UCSD-AML1 (cell line): ENCODE results near the gene ARFIP1.
"Not testable (repeated sequence)": the region's sequence is repeated elsewhere in the genome, so short reads cannot be mapped to it uniquely, and the experiment has no call there.

Experiments used
- DNase-seq: peaks from one replicate; lab custom pipeline; 2025; ENCODE audit not compliant: unreplicated experiment; lab: John Stamatoyannopoulos, UW

Gene ARFIP1

GRCh38 chr4:152785639-152786615 is 6.2 kb downstream of the ARFIP1 start:
- DNase-seq = no peak

GRCh38 chr4:152786627-152787026 is 6.9 kb downstream of the ARFIP1 start:
- DNase-seq = no peak

GRCh38 chr4:152795891-152796290 is 16.1 kb downstream of the ARFIP1 start:
- DNase-seq = no peak

- no peak for DNase-seq
Observed at GRCh38 chr4:152803541-152803940, 23.8 kb downstream of the ARFIP1 start.

- DNase-seq = no peak
Observed at GRCh38 chr4:152805071-152805650, 25.4 kb downstream of the ARFIP1 start.

GRCh38 chr4:152805818-152806217 is 26.1 kb downstream of the ARFIP1 start:
- no peak for DNase-seq

- no peak for DNase-seq
Observed at GRCh38 chr4:152806501-152807125, 26.9 kb downstream of the ARFIP1 start.

- no peak for DNase-seq
Observed at GRCh38 chr4:152807294-152807829, 27.6 kb downstream of the ARFIP1 start.

- DNase-seq = no peak
Observed at GRCh38 chr4:152808670-152809069, 28.9 kb downstream of the ARFIP1 start.

- no peak for DNase-seq
Observed at GRCh38 chr4:152810715-152811287, 31.0 kb downstream of the ARFIP1 start.

- DNase-seq = no peak
Observed at GRCh38 chr4:152815078-152815477, 35.3 kb downstream of the ARFIP1 start.

- no peak for DNase-seq
Observed at GRCh38 chr4:152817331-152817730, 37.6 kb downstream of the ARFIP1 start.

GRCh38 chr4:152819026-152819645 is 39.4 kb downstream of the ARFIP1 start:
- DNase-seq = no peak

GRCh38 chr4:152820073-152820472 is 40.3 kb downstream of the ARFIP1 start:
- no peak for DNase-seq

- DNase-seq = no peak
Observed at GRCh38 chr4:152822323-152822722, 42.6 kb downstream of the ARFIP1 start.

- no peak for DNase-seq
Observed at GRCh38 chr4:152824561-152824960, 44.8 kb downstream of the ARFIP1 start.

- no peak for DNase-seq
Observed at GRCh38 chr4:152825336-152825735, 45.6 kb downstream of the ARFIP1 start.

GRCh38 chr4:152828122-152828521 is 48.4 kb downstream of the ARFIP1 start:
- DNase-seq = no peak

- no peak for DNase-seq
Observed at GRCh38 chr4:152831416-152831815, 51.7 kb downstream of the ARFIP1 start.

- DNase-seq = no peak
Observed at GRCh38 chr4:152836936-152837335, 57.2 kb downstream of the ARFIP1 start.

GRCh38 chr4:152839729-152840128 is 60.0 kb downstream of the ARFIP1 start:
- not testable (repeated sequence) for DNase-seq
